Epithelial cell of proximal tubule (primary cell): Measurements from ENCODE around the gene COX17. TPM values are rescaled to one million over a fixed set of nuclear protein-coding genes. Genes with fewer than 3 reads are reported as not detected.

ENCODE experiments used
- DNase-seq: peaks from one replicate; pipeline ENCODE4 v3.0.0-alpha.2; 2011; ENCODE audit warnings: low read depth
- H3K4me3 ChIP-seq: 2 replicates; pipeline ENCODE4 v1.5.1; 2011; ENCODE audit warnings: low read depth, mild to moderate bottlenecking, low read length
- total RNA-seq: library from RNA; depleted of rRNA; stranded (reverse); fragments of >200 nt; gene quantifications from 2 replicates; pipeline ENCODE4 v1.2.3, GENCODE V29; 2015
- TF ChIP-seq, protein P1 (sequence below): conservative IDR thresholded peaks from 2 replicates; pipeline ENCODE4 v1.5.1; 2012; ENCODE audit warnings: low read depth, mild to moderate bottlenecking, low read length

COX17 gene
- total RNA-seq: 45.3 and 91.1 TPM in 2 replicates

DNA sequence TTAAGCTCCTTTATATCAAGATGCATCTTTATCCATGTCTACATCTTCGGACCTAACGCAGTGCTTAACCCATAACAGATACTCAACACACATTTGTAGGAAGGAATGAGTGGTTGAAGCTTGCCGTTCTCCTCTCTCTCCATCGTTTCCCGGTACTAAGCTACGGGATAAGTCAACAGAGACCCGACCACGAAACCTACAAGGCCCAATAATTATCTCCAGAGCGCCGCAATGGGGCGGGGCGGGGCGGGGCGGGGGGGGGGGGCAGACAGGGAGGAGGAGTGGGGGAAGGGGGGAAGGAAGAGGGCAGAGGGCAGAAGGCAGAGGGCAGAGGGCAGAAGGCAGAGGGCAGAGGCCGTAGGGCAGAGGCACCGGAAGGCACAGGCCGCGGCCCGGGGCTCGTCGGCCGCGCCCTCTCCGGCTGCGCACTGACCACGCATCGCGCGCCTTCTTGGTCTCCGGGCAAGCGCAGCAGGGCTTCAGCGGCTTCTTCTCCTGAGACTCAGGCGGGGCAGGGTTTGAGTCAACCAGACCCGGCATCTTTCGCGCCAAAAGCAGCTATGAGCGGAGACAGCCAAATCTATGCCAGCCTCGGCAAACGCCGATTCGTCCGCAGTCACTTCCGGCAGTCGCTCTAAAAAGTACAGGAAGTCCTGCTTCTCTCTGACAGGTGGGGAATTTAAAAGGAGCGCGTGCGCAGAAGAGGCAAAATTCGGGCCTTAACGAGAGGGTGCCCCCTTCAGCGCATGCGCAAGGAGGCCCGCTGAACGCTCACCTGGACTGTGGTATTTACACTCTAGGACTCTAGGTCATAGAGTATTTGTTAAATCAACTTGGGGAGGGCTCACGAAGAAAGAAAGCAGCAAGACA is at the start of gene COX17:
COX17 (minus strand) TSS at position 636 of the 870 bp plus-strand sequence; CDS start at position 540, 96 bp downstream.
- peak within 1 kb of the TSS; percentile 76 for H3K4me3 ChIP-seq
- peak; percentile 73 for DNase-seq
- TF ChIP-seq, protein P1, sequence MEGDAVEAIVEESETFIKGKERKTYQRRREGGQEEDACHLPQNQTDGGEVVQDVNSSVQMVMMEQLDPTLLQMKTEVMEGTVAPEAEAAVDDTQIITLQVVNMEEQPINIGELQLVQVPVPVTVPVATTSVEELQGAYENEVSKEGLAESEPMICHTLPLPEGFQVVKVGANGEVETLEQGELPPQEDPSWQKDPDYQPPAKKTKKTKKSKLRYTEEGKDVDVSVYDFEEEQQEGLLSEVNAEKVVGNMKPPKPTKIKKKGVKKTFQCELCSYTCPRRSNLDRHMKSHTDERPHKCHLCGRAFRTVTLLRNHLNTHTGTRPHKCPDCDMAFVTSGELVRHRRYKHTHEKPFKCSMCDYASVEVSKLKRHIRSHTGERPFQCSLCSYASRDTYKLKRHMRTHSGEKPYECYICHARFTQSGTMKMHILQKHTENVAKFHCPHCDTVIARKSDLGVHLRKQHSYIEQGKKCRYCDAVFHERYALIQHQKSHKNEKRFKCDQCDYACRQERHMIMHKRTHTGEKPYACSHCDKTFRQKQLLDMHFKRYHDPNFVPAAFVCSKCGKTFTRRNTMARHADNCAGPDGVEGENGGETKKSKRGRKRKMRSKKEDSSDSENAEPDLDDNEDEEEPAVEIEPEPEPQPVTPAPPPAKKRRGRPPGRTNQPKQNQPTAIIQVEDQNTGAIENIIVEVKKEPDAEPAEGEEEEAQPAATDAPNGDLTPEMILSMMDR: no peak

GRCh38 chr3:119726909-119727308 is 49.7 kb upstream of the COX17 start:
- no peak overlapping the region for H3K4me3 ChIP-seq
- DNase-seq: no peak
- TF ChIP-seq, protein P1: no peak

DNA sequence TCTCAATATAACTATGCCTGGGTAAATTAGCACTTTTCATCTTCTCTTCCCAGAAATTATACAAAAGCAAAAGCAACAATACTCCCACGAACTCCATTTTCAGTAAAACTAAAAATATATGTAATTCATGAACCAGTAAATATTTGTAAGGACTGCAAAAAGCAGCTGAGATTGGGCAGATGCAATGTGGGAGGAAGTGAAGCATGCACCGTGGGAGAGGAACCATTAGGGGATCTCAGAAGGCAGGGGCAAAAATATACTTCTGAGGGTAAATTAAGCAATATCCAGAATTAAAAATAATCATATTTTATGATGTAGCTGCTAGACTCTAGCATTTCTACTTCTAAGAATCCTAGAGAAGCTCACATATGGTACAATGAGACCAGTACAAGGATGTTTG is 45.8 kb upstream of the COX17 start:
- H3K4me3 ChIP-seq: no peak overlapping the region
- TF ChIP-seq, protein P1: no peak
- DNase-seq: no peak

- H3K4me3 ChIP-seq: no peak overlapping the region
- TF ChIP-seq, protein P1: no peak
- DNase-seq: no peak
Observed at GRCh38 chr3:119717520-119717919, 40.3 kb upstream of the COX17 start.

DNA sequence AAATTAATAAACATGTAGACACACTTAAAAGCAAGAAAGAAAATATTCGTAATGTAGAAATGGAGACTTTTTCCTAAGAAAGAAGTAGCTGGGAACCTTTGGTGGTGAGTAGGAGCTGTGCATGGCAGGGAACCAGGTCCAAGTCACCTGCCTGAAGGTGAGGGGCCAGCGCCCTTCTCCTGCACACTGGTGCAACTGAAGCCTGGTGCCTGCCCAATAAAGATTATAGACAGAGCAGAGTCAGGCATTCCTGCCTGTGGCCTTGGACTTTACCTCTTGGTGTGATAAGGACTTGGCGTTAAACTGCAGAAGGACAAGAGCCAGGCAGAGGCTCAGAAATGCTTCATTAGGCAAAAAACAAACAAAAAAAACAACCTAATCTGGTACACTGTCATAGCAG is 39.8 kb upstream of the COX17 start:
- TF ChIP-seq, protein P1: no peak
- H3K4me3 ChIP-seq: no peak overlapping the region
- no peak for DNase-seq

DNA sequence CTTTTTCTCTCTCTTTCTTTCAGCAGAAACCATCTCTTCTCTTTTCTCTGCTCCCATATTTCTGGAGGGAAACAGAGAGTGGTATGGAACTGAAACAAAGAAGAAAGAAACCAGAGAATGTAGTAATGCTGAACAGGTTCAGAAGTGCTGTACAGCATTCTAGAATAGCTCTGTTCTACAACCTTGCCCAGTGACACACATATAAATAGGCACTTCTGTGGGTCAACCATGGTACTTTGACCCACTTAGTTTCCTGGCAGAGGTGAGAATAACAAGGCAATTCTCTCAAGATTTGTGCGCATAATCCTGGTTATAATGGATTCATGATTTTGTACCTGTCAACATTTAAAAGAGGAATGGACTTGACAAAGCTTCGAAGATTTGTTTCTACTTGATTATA is 37.9 kb upstream of the COX17 start:
- H3K4me3 ChIP-seq: no peak overlapping the region
- TF ChIP-seq, protein P1: no peak
- DNase-seq: no peak

DNA sequence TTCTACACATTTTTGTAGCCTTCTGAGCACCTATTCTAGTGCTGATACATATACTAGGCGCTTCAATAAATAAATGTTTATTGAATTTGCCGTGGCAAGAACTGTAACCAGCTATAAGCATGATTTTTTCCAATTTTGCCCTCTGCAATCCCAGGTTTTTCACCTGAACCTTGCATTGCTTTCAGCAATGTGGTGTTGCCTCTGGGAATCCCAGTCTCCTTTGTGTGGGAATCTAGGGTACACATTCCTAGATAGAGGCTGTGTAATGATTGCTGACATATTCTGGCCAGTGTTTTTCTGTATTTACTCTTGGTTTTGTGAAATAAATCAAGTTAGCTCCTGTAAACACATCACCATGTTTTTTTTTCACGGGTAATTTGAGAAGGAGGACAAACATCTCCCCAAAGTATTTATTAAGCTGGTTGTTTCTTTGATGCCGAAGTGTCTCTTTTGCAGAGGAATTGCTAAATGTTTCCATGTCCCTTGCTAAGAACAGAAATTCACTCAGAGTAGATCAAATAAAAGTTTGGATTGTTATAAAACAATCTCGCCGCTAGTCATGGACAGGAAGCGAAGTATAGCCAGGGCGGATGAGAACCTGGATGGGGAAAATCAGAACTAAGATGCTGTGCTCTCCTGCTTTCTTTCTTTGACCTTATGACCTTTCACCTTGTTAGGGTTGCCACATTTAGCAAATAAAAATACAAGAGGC is 26.8 kb upstream of the COX17 start:
- no peak for DNase-seq
- TF ChIP-seq, protein P1: no peak
- H3K4me3 ChIP-seq: peak overlapping the region; percentile 83
